NCI-H446 (cell line): ENCODE data around the gene E2F4.

Source experiments
- DNase-seq, 2 experiments: peaks; one replicate each; lab custom pipeline; 2025; lab: John Stamatoyannopoulos, UW

Gene E2F4

GRCh38 chr16:67190448-67191399 is 1.2 kb upstream of the E2F4 start:
- no peak for DNase-seq

DNA sequence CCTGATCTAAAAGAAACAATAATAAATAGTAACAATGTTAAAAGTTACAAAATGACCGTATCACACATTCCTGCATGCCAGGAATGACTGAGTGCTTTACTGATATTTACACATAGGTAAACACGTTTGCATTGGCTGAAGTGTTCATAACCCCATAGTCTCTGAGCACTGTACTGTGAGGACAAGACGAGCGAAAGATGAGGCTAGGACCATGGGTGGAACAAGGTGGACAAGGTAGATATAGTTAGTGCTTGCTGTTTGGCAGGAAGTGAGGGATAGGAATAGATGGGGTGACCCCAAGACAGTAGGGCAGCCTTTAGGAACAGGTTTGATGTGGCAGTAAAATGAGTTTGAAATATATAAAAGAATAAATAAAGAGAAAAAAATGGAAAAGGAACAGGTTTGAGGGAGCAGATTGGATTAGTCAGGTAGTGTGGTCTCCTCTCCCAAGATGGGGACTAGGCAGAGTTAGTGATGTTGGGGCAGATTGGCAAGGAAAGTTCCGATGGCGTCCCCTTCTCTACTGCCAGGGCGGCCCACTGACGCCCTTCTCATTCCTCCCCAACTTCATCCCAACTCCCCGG is 452 bp upstream of the E2F4 start:
- no peak for DNase-seq

GRCh38 chr16:67192781-67193361 is 916 bp downstream of the E2F4 start:
- DNase-seq: no peak

DNA sequence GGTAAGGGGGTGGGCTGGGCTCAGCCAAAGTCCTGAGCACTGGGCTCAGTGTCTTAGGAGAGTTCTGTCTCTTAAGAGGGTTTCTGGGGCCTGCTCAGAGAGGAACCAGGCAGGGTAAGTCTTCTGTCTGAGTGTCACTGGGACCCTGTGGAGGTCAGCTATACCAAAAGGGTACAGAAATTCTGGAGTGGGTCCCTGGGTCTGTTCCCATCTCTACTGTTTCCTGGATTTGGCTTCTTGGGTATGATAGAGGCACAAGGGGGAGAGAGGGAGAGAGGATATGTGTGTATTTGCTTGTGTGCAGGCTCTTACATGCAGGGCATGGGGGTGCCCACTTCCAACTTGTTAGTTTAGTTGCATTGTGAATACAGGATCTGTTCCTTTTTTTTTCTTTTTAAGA is 1.6 kb downstream of the E2F4 start:
- DNase-seq: no peak

DNA sequence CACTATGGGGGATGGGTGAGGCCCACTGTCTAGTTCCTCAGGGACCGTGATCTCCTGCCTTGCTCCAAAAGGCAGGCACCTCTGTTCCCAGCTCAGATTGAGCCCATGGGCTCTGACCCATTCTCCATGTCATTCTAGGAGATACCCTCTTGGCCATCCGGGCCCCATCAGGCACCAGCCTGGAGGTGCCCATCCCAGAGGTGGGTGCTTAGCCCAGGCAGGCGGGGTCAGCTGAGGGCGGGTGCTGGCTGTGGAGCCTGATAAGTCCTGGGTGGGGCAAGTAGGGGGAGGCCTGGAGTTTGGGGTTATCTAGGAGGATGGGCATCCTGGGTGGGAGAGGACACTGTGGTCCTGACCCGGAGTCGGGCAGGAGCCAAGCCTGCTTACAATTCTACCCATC is 2.3 kb downstream of the E2F4 start:
- DNase-seq: no peak

GRCh38 chr16:67195676-67196075 is 3.7 kb downstream of the E2F4 start:
- no peak for DNase-seq

DNA sequence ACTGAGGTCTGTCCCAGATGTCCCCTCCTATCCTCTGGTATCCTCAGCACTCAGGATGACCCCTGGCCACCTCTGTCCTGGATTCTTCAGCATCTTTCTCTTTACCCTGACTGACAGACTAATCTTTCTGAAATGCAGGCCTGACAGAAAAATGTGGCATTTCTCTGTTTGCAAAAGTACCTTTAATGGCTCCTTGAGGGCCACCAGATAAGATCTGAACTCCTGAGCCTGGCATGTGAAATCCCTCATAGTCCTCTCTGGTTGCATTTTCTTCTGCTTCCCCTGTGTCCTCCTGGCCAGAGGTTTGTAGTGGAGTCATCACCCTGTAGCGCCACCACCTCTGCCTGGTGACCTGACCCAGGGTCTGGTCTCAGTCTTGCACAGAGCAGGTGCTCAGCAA is 4.9 kb downstream of the E2F4 start:
- no peak for DNase-seq

DNA sequence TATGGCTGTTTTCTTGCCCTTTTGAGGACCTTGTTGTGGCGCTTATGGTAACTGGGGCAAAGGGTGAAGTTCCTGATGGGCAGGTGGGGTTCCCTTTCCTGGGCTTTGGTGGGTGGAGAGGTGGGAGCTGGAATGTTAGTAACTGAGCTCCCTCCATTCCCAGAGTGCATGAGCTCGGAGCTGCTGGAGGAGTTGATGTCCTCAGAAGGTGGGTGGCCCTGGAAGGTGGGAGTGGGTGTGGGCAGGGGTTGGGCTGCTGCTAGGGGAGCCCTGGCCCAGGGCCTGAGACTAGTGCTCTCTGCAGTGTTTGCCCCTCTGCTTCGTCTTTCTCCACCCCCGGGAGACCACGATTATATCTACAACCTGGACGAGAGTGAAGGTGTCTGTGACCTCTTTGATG is 5.7 kb downstream of the E2F4 start:
- no peak for DNase-seq

- no peak for DNase-seq
These were observed 6.3 kb downstream of the E2F4 start for GRCh38 chr16:67198238-67198734.

DNA sequence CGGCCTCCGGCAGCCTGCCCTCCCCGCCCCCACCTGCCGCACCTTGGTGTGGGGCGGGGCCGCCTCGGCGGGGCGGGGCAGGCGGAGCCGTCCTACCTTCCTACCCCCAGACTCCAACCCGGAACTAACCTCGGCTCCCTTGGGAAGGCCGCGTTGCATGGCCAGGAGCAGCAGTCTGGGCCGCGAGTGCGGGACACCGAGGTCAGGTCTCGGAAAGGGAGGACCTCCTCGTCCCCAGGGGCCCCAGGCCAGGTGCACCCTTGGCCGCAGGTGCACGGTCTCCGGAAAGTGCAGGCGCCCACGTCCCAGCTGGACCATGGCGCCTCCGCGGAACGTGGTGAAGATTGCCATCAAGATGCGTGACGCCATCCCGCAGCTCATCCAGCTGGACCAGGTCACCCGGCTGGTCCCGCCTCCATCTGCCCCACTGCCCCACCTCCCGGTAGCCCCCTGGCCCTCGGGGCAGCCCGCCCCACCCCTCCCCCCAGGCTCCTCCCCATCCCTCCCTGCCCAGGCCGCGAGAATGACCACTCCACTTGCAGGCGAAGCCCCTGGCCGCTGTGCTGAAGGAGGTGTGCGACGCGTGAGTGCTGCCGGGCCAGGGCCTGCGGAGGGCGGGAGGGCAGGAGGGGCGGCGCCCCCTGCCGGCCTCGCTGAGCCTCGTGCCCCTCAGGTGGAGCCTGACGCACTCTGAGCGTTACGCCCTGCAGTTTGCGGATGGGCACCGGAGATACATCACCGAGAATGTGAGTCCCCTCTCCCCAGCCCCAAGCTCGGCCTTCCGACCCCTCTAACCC is 7.3 kb downstream of the E2F4 start, which contains the start of gene ELMO3:
Gene ELMO3 (plus strand): TSS at position 121 of the 797 bp plus-strand sequence. CDS start 196 bp downstream, at position 317.
- DNase-seq: no peak

DNA sequence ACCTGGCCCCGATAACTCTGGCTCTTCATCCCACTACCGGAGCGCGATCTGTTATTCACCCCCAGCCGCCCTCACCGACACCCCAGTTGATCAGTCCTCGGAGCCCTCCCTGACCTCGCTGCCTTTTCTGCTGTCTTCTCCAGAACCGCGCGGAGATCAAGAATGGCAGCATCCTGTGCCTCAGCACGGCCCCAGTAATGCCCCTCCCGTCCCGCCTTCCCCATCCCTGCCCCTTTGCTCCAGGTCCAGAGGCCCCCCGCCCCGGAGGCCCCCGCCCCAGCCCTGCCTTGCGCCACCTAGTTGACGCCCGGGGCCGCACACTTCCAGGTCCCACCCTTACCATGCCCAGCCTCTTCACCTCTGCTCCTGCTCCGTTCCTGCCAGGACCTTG is 7.8 kb downstream of the E2F4 start:
- DNase-seq: no peak

GRCh38 chr16:67200491-67200890 is 8.5 kb downstream of the E2F4 start:
- DNase-seq: no peak

DNA sequence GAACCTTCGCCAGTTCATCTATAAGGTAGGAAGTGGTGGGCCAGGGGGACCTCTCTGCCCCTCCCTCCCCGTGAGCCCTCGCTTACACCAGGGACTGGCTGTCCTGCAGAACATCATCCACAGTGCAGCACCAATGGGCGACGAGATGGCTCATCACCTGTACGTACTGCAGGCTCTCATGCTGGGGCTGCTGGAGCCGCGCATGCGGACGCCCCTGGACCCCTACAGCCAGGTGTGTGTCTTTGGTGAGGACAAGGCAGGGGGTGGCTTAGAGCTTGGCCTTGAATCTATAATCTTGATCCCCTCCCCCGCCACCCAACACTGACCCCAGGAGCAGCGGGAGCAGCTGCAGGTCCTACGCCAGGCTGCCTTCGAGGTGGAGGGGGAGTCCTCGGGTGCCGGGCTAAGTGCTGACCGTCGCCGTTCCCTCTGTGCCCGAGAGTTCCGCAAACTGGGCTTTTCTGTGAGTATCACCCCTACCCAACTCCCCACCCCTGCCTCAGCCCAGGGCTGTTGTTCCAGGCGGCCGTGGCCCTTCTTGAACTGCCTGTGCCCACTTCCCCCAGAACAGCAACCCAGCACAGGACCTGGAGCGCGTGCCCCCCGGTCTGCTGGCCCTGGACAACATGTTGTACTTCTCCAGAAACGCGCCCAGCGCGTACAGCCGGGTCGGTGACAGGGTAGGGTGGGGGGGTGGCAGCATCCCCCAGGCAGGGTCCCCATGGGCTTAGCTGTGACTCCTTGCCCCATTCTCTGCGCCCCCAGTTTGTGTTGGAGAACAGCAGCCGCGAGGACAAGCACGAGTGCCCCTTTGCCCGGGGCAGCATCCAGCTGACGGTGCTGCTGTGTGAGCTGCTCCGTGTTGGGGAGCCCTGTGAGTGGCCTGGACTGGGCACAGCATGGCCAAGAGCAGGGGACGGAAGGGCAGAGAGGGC is 9.7 kb downstream of the E2F4 start:
- DNase-seq: no peak

GRCh38 chr16:67202426-67202825 is 10.5 kb downstream of the E2F4 start:
- DNase-seq: no peak

DNA sequence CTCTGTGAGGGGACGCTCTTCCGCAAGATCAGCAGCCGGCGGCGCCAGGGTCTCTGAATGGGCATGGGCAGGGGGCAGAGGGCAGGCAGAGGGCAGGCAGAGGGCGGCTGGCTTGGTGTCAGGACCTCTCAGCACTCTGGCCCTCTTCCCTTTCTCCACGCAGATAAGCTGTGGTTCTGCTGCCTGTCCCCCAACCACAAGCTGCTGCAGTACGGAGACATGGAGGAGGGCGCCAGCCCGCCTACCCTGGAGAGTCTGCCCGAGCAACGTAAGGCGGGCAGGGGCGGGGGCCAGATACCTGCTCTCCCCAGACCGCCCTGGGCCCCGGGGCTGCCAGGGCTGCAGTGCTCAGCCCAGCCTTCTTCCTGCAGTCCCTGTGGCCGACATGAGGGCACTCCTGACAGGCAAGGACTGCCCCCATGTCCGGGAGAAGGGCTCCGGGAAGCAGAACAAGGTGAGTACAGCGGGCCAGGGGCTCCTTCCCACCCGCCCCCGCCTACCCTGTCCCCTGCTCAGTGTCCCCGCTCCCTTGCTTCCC is 11.1 kb downstream of the E2F4 start:
- DNase-seq: no peak

- no peak for DNase-seq
These were observed 12.1 kb downstream of the E2F4 start for GRCh38 chr16:67204076-67204475.

DNA sequence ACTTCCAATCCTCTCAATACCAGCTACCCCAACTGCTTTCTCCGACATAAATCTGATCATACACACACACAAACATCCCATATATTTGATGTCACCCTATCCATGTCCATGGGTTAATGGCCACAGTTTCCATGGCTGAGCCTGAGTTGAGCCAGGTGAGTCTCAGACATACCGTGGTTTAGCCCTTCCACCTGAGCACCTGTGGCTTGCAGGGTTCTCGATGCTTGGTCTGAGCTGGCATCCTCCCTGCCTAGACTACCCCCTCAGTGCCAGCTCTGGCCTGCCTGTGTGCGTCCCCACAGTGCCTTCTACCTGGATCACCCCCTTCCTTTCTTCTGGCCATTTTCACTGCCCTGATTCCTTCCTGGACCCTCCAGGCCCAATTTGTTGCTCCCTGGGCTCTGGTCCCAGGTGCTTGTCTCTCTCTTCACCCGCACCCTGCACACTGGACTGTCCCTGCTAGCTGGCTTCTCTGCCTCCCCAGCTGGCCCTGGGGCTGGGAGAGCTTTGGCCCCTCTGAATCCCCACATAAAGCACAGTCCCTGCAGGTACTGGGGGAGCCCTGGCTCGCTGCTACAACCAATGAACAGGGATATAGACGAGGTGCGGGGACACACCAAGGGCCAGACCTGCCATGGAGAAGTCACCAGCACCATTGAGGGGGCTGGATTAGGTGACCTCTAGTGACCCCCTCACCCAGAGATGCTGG is 14.3 kb downstream of the E2F4 start:
- no peak for DNase-seq

GRCh38 chr16:67206838-67207248 is 14.9 kb downstream of the E2F4 start:
- no peak for DNase-seq

DNA sequence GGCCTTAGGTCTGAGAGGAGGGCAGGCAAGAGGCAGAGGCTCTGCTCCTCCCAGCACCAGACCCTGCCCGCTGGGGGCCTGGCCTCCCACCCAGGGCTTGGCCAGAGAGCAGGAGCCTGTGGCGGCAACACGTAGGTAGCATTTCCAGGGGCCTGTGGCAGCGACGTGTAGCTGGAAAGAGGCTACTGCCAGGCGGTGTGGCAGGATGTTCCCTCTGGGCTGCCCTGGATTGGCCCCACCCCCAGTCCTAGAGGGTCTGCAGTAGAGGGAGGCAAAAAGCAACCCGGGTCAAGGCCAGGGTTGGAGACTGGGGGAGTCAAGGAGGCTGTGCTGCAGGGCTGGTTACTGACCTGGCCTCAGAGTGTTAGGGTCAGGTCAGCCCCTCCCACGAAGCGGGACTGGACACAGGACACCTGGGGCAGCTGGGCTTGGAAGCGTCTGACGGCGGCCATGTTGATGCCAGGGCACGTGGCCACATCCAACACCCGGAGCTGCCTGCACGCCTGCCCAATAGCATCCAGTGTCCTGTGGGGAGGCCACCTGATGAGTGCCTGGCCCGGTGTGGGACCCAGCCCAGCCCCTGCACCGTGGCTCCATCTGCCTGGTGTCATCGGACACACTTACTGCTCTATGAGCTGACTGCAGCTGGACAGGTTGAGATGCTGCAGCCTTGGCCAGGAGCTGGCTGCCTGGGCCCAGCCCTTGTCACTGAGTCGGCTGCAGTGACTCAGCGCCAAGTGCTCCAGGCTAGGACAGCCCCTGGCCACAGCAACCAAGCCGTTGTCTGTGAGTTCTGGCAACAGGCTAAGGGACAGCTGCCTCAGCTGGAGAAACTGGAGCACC is 15.5 kb downstream of the E2F4 start:
- DNase-seq: no peak
